ENCODE data around the gene PREX1. TPM values are rescaled to one million over a fixed set of nuclear protein-coding genes. Genes with fewer than 3 reads are reported as not detected.

Gene PREX1
- polyA plus RNA-seq, 1 of the 3 experiments (the other 2 are of a cell fraction), result 5.3 TPM

DNA sequence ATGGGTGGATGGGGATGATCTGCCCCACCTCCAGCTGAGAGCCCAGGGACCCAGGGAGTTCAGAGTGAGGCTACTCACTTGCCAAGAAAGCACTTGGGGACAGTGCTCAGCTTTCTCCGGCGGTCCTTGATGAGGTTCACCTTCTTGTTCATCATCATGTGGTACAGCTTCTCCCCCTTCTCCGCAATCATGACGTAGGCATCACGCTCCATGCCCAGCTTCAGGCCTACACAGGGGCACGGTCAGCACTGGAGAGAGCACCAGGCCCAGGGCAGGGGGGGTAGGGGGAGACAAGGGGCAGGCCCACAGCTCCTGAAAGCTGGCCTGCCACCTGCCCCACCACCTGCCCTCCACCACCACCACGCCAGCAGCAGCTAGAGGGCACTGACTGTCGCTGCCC lies 139.2 kb downstream of the PREX1 start (continued):
- TF ChIP-seq, protein P1, sequence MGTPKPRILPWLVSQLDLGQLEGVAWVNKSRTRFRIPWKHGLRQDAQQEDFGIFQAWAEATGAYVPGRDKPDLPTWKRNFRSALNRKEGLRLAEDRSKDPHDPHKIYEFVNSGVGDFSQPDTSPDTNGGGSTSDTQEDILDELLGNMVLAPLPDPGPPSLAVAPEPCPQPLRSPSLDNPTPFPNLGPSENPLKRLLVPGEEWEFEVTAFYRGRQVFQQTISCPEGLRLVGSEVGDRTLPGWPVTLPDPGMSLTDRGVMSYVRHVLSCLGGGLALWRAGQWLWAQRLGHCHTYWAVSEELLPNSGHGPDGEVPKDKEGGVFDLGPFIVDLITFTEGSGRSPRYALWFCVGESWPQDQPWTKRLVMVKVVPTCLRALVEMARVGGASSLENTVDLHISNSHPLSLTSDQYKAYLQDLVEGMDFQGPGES (IDR thresholded peaks at IDR 0.05; ENCODE audit: low read depth, low read length), result no peak
- TF ChIP-seq, protein P2, sequence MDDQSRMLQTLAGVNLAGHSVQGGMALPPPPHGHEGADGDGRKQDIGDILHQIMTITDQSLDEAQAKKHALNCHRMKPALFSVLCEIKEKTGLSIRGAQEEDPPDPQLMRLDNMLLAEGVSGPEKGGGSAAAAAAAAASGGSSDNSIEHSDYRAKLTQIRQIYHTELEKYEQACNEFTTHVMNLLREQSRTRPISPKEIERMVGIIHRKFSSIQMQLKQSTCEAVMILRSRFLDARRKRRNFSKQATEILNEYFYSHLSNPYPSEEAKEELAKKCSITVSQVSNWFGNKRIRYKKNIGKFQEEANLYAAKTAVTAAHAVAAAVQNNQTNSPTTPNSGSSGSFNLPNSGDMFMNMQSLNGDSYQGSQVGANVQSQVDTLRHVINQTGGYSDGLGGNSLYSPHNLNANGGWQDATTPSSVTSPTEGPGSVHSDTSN (IDR thresholded peaks at IDR 0.05), result no peak
- TF ChIP-seq RFX5 (IDR thresholded peaks at IDR 0.05; ENCODE audit: low read length), result no peak

DNA sequence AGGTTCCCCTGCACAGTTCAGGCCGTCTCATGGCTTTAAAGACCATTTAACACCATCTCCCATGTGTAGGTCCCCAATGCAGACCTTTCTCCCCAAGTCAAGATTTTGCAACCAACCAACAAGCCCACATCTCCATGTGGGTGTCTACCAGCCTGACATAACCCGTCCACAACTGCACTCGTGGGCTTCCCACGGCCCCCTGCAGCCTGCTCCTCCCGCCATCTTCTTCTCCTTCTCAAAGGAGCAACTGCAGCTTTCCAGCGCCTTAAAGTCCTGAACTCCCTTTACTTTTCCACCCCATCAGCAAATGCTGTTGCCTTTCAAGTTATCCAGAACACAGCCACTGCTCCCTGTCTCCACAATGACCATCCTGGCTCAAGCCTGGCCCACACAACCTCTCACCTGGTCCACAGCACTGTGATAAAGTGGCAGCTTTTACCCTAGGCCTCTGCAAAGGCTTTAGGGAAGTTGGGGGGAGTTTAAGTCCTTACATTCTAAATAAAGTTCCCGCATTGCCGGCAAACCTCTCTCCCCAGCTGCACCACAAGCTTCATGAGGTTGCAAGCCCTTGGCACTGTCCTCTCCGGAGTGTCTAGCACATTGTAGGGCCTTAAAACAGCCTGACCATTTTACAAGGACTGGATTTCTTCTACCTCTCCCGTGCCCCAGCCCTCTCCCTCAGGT lies 140.5 kb downstream of the PREX1 start:
- no peaks in the 10 kb centered on the region for H3K79me2 ChIP-seq (ENCODE audit: insufficient read depth)
- no peak for DNase-seq
- POLR2A ChIA-PET, result no interaction called here
- TF ChIP-seq MEF2A (IDR thresholded peaks at IDR 0.05; ENCODE audit: borderline replicate concordance, low read depth) (no peak), MXI1 (IDR thresholded peaks at IDR 0.05; ENCODE audit: low read depth, low read length) (no peak), FOSL2 (IDR thresholded peaks at IDR 0.05; ENCODE audit: borderline replicate concordance, low read depth) (no peak), JUND (IDR thresholded peaks at IDR 0.05) (no peak), TEAD4 (IDR thresholded peaks at IDR 0.05; ENCODE audit: borderline replicate concordance, insufficient read depth) (no peak), GABPA (IDR thresholded peaks at IDR 0.05; ENCODE audit: low read depth) (no peak), RFX5 (IDR thresholded peaks at IDR 0.05; ENCODE audit: low read length) (no peak), POLR2AphosphoS5 (IDR thresholded peaks at IDR 0.05; ENCODE audit: low read depth, low read length) (no peak)
- TF ChIP-seq, protein P3, sequence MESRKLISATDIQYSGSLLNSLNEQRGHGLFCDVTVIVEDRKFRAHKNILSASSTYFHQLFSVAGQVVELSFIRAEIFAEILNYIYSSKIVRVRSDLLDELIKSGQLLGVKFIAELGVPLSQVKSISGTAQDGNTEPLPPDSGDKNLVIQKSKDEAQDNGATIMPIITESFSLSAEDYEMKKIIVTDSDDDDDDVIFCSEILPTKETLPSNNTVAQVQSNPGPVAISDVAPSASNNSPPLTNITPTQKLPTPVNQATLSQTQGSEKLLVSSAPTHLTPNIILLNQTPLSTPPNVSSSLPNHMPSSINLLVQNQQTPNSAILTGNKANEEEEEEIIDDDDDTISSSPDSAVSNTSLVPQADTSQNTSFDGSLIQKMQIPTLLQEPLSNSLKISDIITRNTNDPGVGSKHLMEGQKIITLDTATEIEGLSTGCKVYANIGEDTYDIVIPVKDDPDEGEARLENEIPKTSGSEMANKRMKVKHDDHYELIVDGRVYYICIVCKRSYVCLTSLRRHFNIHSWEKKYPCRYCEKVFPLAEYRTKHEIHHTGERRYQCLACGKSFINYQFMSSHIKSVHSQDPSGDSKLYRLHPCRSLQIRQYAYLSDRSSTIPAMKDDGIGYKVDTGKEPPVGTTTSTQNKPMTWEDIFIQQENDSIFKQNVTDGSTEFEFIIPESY (IDR thresholded peaks at IDR 0.05; ENCODE audit: borderline replicate concordance, low read depth), result no peak
- TF ChIP-seq, protein P4, sequence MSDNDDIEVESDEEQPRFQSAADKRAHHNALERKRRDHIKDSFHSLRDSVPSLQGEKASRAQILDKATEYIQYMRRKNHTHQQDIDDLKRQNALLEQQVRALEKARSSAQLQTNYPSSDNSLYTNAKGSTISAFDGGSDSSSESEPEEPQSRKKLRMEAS (IDR thresholded peaks at IDR 0.05; ENCODE audit: low read depth), result no peak
- no peaks in the 10 kb centered on the region for H3K9me2 ChIP-seq
- no peak overlapping the region for H3K9ac ChIP-seq
- H3K4me2 ChIP-seq, result no peak overlapping the region
- no peak overlapping the region for H3K4me3 ChIP-seq (ENCODE audit: low read depth in 2 of 2, low read length in 1 of 2)
- CTCF ChIA-PET, result interaction anchor here (1.1 to 2.4 kb wide), 2 partner anchors 9 to 29 kb away, joined by 3 to 11 read pairs; no protein-coding TSS in a partner anchor
- no peaks in the 10 kb centered on the region for H4K20me1 ChIP-seq (ENCODE audit: insufficient read depth)
- no peak overlapping the region for H2AFZ ChIP-seq (ENCODE audit: low read depth)
- H3K27me3 ChIP-seq (ENCODE audit: insufficient read depth), result no peaks in the 10 kb centered on the region
- peaks cover 48 to 50% of the 10 kb centered on the region in 2 experiments for H3K4me1 ChIP-seq (ENCODE audit: control insufficient read depth in 1 of 2, insufficient read depth in 2 of 2, low read depth in 1 of 2, low read length in 1 of 2)
- H3K27ac ChIP-seq (ENCODE audit: low read depth in 2 of 2, low read length in 1 of 2), result no peak overlapping the region
- peaks cover 3% of the 10 kb centered on the region for H3F3A ChIP-seq (replicated peaks; ENCODE audit: insufficient read depth)
- no peaks in the 10 kb centered on the region for H3K9me3 ChIP-seq
- H3K36me3 ChIP-seq (replicated peaks in 1 of 2; ENCODE audit: control insufficient read depth in 1 of 2, insufficient read depth in 2 of 2, low read length in 1 of 2), result no peaks in the 10 kb centered on the region
- 83% methylated on average over 10 of the region's 10 CpGs for WGBS (ENCODE audit: low lambda C conversion rate)
